Activated T-helper 17 cell treated with anti-CD3 and anti-CD28 coated beads, Interleukin-2, amount 50 U/mL, for 72 hours (primary cell): ENCODE results near the gene IKZF3. TPM values are rescaled to one million over a fixed set of nuclear protein-coding genes. Genes with fewer than 3 reads are reported as not detected.

Experiments
- ATAC-seq: fragments of 150-1000 bp; cut with Tn5 transposase; replicated peaks from 2 replicates; pipeline ENCODE4 v1.10.0; 2021; ENCODE audit warnings: mild to moderate bottlenecking, moderate library complexity
- H3K27ac Mint-ChIP-seq: one replicate; pipeline ENCODE4 v1.8.0; 2022; ENCODE audit warnings: mixed read lengths
- H3K27me3 Mint-ChIP-seq: one replicate; pipeline ENCODE4 v1.8.0; 2022; ENCODE audit warnings: mixed read lengths
- H3K36me3 Mint-ChIP-seq: one replicate; pipeline ENCODE4 v1.8.0; 2022; ENCODE audit warnings: low read depth, mild to moderate bottlenecking, mixed read lengths
- H3K4me1 Mint-ChIP-seq: one replicate; pipeline ENCODE4 v1.8.0; 2022; ENCODE audit warnings: mixed read lengths
- H3K4me3 Mint-ChIP-seq: one replicate; pipeline ENCODE4 v1.8.0; 2022; ENCODE audit warnings: mild to moderate bottlenecking, mixed read lengths
- H3K9me3 Mint-ChIP-seq: one replicate; pipeline ENCODE4 v1.8.0; 2022; ENCODE audit warnings: mixed read lengths
- total RNA-seq, 2 donors: library from RNA; stranded (reverse); gene quantifications; one replicate each; pipeline ENCODE4 v1.2.3, GENCODE V29; 2022

Gene IKZF3
- total RNA-seq, 2 donors from 2014 or later, result 55.0 to 119 TPM

- peak; percentile 89 for ATAC-seq
- peak overlapping the region; percentile 76 for H3K4me3 Mint-ChIP-seq
- peak overlapping the region; percentile 67 for H3K27ac Mint-ChIP-seq
Observed at GRCh38 chr17:39791111-39791992, 72.8 kb downstream of the IKZF3 start.

GRCh38 chr17:39787743-39788484 lies 76.2 kb downstream of the IKZF3 start:
- no peaks in the 10 kb centered on the region for H3K27me3 Mint-ChIP-seq
- peaks cover 95% of the 10 kb centered on the region for H3K36me3 Mint-ChIP-seq
- H3K4me3 Mint-ChIP-seq, result peak overlapping the region; percentile 19
- no peak for ATAC-seq
- H3K27ac Mint-ChIP-seq, result peak overlapping the region; percentile 18
- peaks cover 46% of the 10 kb centered on the region for H3K4me1 Mint-ChIP-seq
- H3K9me3 Mint-ChIP-seq, result no peaks in the 10 kb centered on the region

More at GRCh38 chr17:39791111-39791992, 72.8 kb downstream of the IKZF3 start:
- H3K36me3 Mint-ChIP-seq, result peaks cover 66% of the 10 kb centered on the region
- H3K9me3 Mint-ChIP-seq, result no peaks in the 10 kb centered on the region
- peaks cover 53% of the 10 kb centered on the region for H3K4me1 Mint-ChIP-seq
- no peaks in the 10 kb centered on the region for H3K27me3 Mint-ChIP-seq

GRCh38 chr17:39787041-39787440 lies 77.1 kb downstream of the IKZF3 start:
- H3K27me3 Mint-ChIP-seq, result no peaks in the 10 kb centered on the region
- no peaks in the 10 kb centered on the region for H3K9me3 Mint-ChIP-seq
- H3K4me3 Mint-ChIP-seq, result peak overlapping the region; percentile 19
- H3K27ac Mint-ChIP-seq, result peak overlapping the region; percentile 18
- ATAC-seq, result no peak
- peaks cover 47% of the 10 kb centered on the region for H3K4me1 Mint-ChIP-seq
- peaks cover 95% of the 10 kb centered on the region for H3K36me3 Mint-ChIP-seq

GRCh38 chr17:39782980-39783379 lies 81.1 kb downstream of the IKZF3 start:
- peaks cover 90% of the 10 kb centered on the region for H3K36me3 Mint-ChIP-seq

GRCh38 chr17:39782481-39782880 lies 81.6 kb downstream of the IKZF3 start:
- Mint-ChIP-seq H3K27ac (peak overlapping the region; percentile 90), H3K36me3 (peaks cover 90% of the 10 kb centered on the region), H3K9me3 (no peaks in the 10 kb centered on the region), H3K4me3 (peak overlapping the region; percentile 75), H3K4me1 (peaks cover 42% of the 10 kb centered on the region), H3K27me3 (no peaks in the 10 kb centered on the region)
- ATAC-seq, result no peak

More at GRCh38 chr17:39782980-39783379, 81.1 kb downstream of the IKZF3 start:
- Mint-ChIP-seq H3K4me3 (peak overlapping the region; percentile 75), H3K4me1 (peaks cover 43% of the 10 kb centered on the region), H3K27me3 (no peaks in the 10 kb centered on the region), H3K27ac (peak overlapping the region; percentile 90), H3K9me3 (no peaks in the 10 kb centered on the region)
- ATAC-seq, result no peak

- Mint-ChIP-seq H3K4me1 (peaks cover 38% of the 10 kb centered on the region), H3K4me3 (peak overlapping the region; percentile 75), H3K36me3 (peaks cover 90% of the 10 kb centered on the region), H3K27me3 (no peaks in the 10 kb centered on the region), H3K9me3 (no peaks in the 10 kb centered on the region), H3K27ac (peak overlapping the region; percentile 90)
- no peak for ATAC-seq
Observed at GRCh38 chr17:39781861-39782213, 82.3 kb downstream of the IKZF3 start.

- Mint-ChIP-seq H3K27me3 (no peaks in the 10 kb centered on the region), H3K27ac (peak overlapping the region; percentile 90), H3K9me3 (no peaks in the 10 kb centered on the region), H3K36me3 (peaks cover 90% of the 10 kb centered on the region), H3K4me1 (peaks cover 42% of the 10 kb centered on the region), H3K4me3 (peak overlapping the region; percentile 75)
- ATAC-seq, result no peak
Observed at GRCh38 chr17:39781031-39781860, 82.9 kb downstream of the IKZF3 start.

- Mint-ChIP-seq H3K27ac (peak overlapping the region; percentile 95), H3K4me3 (peak overlapping the region; percentile 95), H3K9me3 (no peaks in the 10 kb centered on the region), H3K4me1 (peaks cover 47% of the 10 kb centered on the region), H3K36me3 (peaks cover 91% of the 10 kb centered on the region), H3K27me3 (no peaks in the 10 kb centered on the region)
- ATAC-seq, result peak; percentile 80
Observed at GRCh38 chr17:39777534-39778365, 86.4 kb downstream of the IKZF3 start.

GRCh38 chr17:39776252-39776651 lies 87.9 kb downstream of the IKZF3 start:
- H3K4me1 Mint-ChIP-seq, result peaks cover 47% of the 10 kb centered on the region
- H3K27me3 Mint-ChIP-seq, result no peaks in the 10 kb centered on the region
- no peaks in the 10 kb centered on the region for H3K9me3 Mint-ChIP-seq
- H3K27ac Mint-ChIP-seq, result peak overlapping the region; percentile 95
- peak overlapping the region; percentile 95 for H3K4me3 Mint-ChIP-seq
- peaks cover 91% of the 10 kb centered on the region for H3K36me3 Mint-ChIP-seq
- peak; percentile 41 for ATAC-seq

- H3K4me3 Mint-ChIP-seq, result peak overlapping the region; percentile 95
- H3K4me1 Mint-ChIP-seq, result peaks cover 58% of the 10 kb centered on the region
- H3K27ac Mint-ChIP-seq, result peak overlapping the region; percentile 95
- H3K9me3 Mint-ChIP-seq, result no peaks in the 10 kb centered on the region
- H3K27me3 Mint-ChIP-seq, result no peaks in the 10 kb centered on the region
- peaks cover 95% of the 10 kb centered on the region for H3K36me3 Mint-ChIP-seq
- ATAC-seq, result peak; percentile 34
Observed at GRCh38 chr17:39775031-39775430, 89.1 kb downstream of the IKZF3 start.

- Mint-ChIP-seq H3K4me3 (peak overlapping the region; percentile 95), H3K36me3 (peaks cover 98% of the 10 kb centered on the region), H3K9me3 (no peaks in the 10 kb centered on the region), H3K27ac (peak overlapping the region; percentile 95), H3K4me1 (peaks cover 60% of the 10 kb centered on the region), H3K27me3 (no peaks in the 10 kb centered on the region)
- no peak for ATAC-seq
Observed at GRCh38 chr17:39774047-39774446, 90.1 kb downstream of the IKZF3 start.

- Mint-ChIP-seq H3K4me3 (peak overlapping the region; percentile 95), H3K9me3 (no peaks in the 10 kb centered on the region), H3K27me3 (no peaks in the 10 kb centered on the region), H3K4me1 (peaks cover 67% of the 10 kb centered on the region), H3K27ac (peak overlapping the region; percentile 95), H3K36me3 (peaks cover 98% of the 10 kb centered on the region)
- no peak for ATAC-seq
Observed at GRCh38 chr17:39772987-39773934, 90.9 kb downstream of the IKZF3 start.
